A549 (cell line): ENCODE measurements around the gene LRRC7.

Experiments used
- CEBPB ChIP-seq, 2 experiments: fragments of >200 bp in 1 of 2; sonication (Bioruptor Twin) in 1 of 2; formaldehyde crosslinking in 1 of 2; IDR thresholded peaks; 2 replicates each; pipeline ENCODE4 v1.6.1; 2012 to 2016
- CTCF ChIP-seq: fragments of >200 bp; sonication (Bioruptor Twin); formaldehyde crosslinking; IDR thresholded peaks from 3 replicates; pipeline ENCODE4 v1.5.1; 2016
- EP300 ChIP-seq, 2 experiments: fragments of >200 bp; sonication (Bioruptor Twin); formaldehyde crosslinking; IDR thresholded peaks; 2 replicates in 1 of 2; 3 replicates in 1 of 2; pipeline ENCODE4 v1.6.1; 2016 to 2017
- ESRRA ChIP-seq: fragments of 150-350 bp; IDR thresholded peaks from 2 replicates; pipeline ENCODE4 v1.6.1; 2014; ENCODE audit warnings: mild to moderate bottlenecking, low read length, borderline replicate concordance
- FOSL2 ChIP-seq, 2 experiments: fragments of 450-650 bp in 1 of 2; fragments of >200 bp in 1 of 2; sonication (Bioruptor Twin) in 1 of 2; formaldehyde crosslinking; IDR thresholded peaks; 2 replicates each; pipeline versions ENCODE4 v1.5.0 to v1.6.1; 2016 to 2020; ENCODE audit warnings: mild to moderate bottlenecking in 1 of 2, moderate library complexity in 1 of 2
- HOXA7 ChIP-seq: fragments of 250-450 bp; sonication (Bioruptor Pico); IDR thresholded peaks from 2 replicates; pipeline ENCODE4 v1.5.0; 2020; ENCODE audit warnings: mild to moderate bottlenecking, moderate library complexity
- JUN ChIP-seq, 2 experiments: fragments of >200 bp; sonication (Bioruptor Twin); formaldehyde crosslinking; IDR thresholded peaks; 2 replicates in 1 of 2; 3 replicates in 1 of 2; pipeline ENCODE4 v1.6.1; 2016 to 2017
- POLR2AphosphoS2 ChIP-seq: conservative IDR thresholded peaks from 2 replicates; pipeline ENCODE4 v1.6.1; 2012; ENCODE audit warnings: low read length, improper control_type of control experiment, inconsistent platforms
- RCOR1 ChIP-seq: fragments of 150-350 bp; IDR thresholded peaks from 2 replicates; pipeline ENCODE4 v1.6.1; 2014; ENCODE audit warnings: antibody characterized with exemption, low read length, low read depth
- SMC3 ChIP-seq: fragments of >200 bp; sonication (Bioruptor Twin); formaldehyde crosslinking; IDR thresholded peaks from 3 replicates; pipeline ENCODE4 v1.6.1; 2018; ENCODE audit warnings: inconsistent platforms
- USF2 ChIP-seq: fragments of 450-650 bp; IDR thresholded peaks from 2 replicates; pipeline ENCODE4 v1.6.1; 2014; ENCODE audit warnings: antibody characterized with exemption
- TF ChIP-seq, protein P1 (sequence below): IDR thresholded peaks from 2 replicates; pipeline ENCODE4 v1.6.1; 2012

DNA sequence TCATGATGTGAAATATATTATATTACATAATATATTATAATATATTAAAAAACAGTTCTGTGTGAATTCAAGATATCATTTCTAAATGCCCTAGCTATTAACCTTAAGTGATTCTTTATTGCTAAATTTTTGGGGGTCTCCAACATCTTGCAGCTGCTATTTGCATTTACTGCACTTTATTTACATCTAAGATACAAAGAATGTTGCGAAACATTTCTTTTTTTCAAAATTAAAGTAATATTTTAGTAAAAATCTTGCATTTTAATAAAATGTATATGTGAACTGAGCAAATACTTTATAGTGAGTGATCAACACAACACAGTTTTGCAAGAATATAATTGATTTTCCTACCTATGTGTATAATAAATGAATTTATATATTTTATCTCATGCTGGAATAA is 456.6 kb downstream of the LRRC7 start:
- TF ChIP-seq FOSL2 (IDR thresholded peaks at IDR 0.05), result no peak
- TF ChIP-seq FOSL2 (CRISPR knock-in tag; IDR thresholded peaks at IDR 0.05), result no peak
- TF ChIP-seq POLR2AphosphoS2, result no peak
- no peak for TF ChIP-seq CTCF
- TF ChIP-seq RCOR1, result no peak
- TF ChIP-seq HOXA7 (CRISPR knock-in tag), result no peak
- TF ChIP-seq, protein P1, sequence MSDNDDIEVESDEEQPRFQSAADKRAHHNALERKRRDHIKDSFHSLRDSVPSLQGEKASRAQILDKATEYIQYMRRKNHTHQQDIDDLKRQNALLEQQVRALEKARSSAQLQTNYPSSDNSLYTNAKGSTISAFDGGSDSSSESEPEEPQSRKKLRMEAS, result no peak
- no peak for TF ChIP-seq SMC3
- no peak for TF ChIP-seq USF2
- no peak for TF ChIP-seq JUN (IDR thresholded peaks at IDR 0.05)
- TF ChIP-seq CEBPB (IDR thresholded peaks at IDR 0.05), result no peak
- no peak for TF ChIP-seq EP300 (IDR thresholded peaks at IDR 0.05)
- TF ChIP-seq ESRRA, result no peak
